B cell (primary cell): ENCODE data around the gene SLC9A3. TPM values are rescaled to one million over a fixed set of nuclear protein-coding genes. Genes with fewer than 3 reads are reported as not detected.

Source experiments
- ATAC-seq: fragments of 200-7000 bp; cut with Tn5 transposase; one replicate; pipeline ENCODE4 v1.10.0; 2021; ENCODE audit warnings: low read depth, mild to moderate bottlenecking, moderate number of reproducible peaks, moderate library complexity
- CTCF ChIA-PET: fragments of 350-600 bp; sonication (Branson Sonifier 250); formaldehyde crosslinking; loops from one replicate; lab custom pipeline; 2021; ENCODE audit warnings: antibody characterized with exemption, inconsistent platforms; lab: Charles Lee
- POLR2A ChIA-PET: fragments of 350-600 bp; sonication (Branson Sonifier 250); formaldehyde crosslinking; loops from one replicate; lab custom pipeline; 2021; ENCODE audit warnings: antibody characterized with exemption; lab: Charles Lee
- DNase-seq: peaks from one replicate; pipeline ENCODE4 v3.0.0; 2013
- H2AFZ ChIP-seq: 2 replicates; pipeline ENCODE4 v1.6.1; 2012; ENCODE audit warnings: mild to moderate bottlenecking, low read depth, low read length; ENCODE audit not compliant: insufficient read depth, poor library complexity, severe bottlenecking
- H3K27ac ChIP-seq, 2 donors: 1 replicate in 1 of 2; 2 replicates in 1 of 2; pipeline ENCODE4 v1.5.1; 2012 to 2013; ENCODE audit warnings: low read length in 2 of 2, mild to moderate bottlenecking in 2 of 2, moderate library complexity in 1 of 2
- H3K27me3 ChIP-seq, 4 experiments: fragments of 200-600 bp in 1 of 4; sonication (generic) in 1 of 4; replicated peaks in 1 of 4; 1 replicate in 2 of 4; 2 replicates in 2 of 4; pipeline versions ENCODE4 v1.6.1 to v1.7.0; 2013 to 2016; ENCODE audit warnings: low read length in 3 of 4, mild to moderate bottlenecking in 2 of 4, mixed read lengths in 1 of 4, moderate library complexity in 1 of 4; ENCODE audit not compliant: insufficient read depth in 4 of 4, control insufficient read depth in 3 of 4; ENCODE audit errors: control extremely low read depth in 1 of 4
- H3K36me3 ChIP-seq, 2 experiments: replicated peaks in 1 of 2; 1 replicate in 1 of 2; 2 replicates in 1 of 2; pipeline versions ENCODE4 v1.6.1 to v1.7.1; 2013; ENCODE audit warnings: low read length in 1 of 2; ENCODE audit not compliant: insufficient read depth in 2 of 2, control insufficient read depth in 1 of 2; ENCODE audit errors: control extremely low read depth in 1 of 2, extremely low read depth in 1 of 2
- H3K4me1 ChIP-seq, 2 donors: fragments of 200-600 bp in 1 of 2; sonication (generic) in 1 of 2; 1 replicate in 1 of 2; 2 replicates in 1 of 2; pipeline versions ENCODE4 v1.5.1 to v1.6.1; 2013 to 2017; ENCODE audit warnings: low read length in 2 of 2; ENCODE audit not compliant: control insufficient read depth in 2 of 2, insufficient read depth in 2 of 2
- H3K4me2 ChIP-seq: replicated peaks from 2 replicates; pipeline ENCODE3; 2012; ENCODE audit warnings: mild to moderate bottlenecking, low read depth, low read length; ENCODE audit not compliant: poor library complexity, severe bottlenecking
- H3K4me3 ChIP-seq, 5 experiments: fragments of 200-600 bp in 1 of 5; sonication (generic) in 1 of 5; 1 replicate in 3 of 5; 2 replicates in 2 of 5; pipeline versions ENCODE4 v1.5.1 to v1.7.0; 2011 to 2016; ENCODE audit warnings: low read length in 4 of 5, mild to moderate bottlenecking in 4 of 5, low read depth in 2 of 5, control low read depth in 1 of 5, moderate library complexity in 1 of 5; ENCODE audit not compliant: insufficient read depth in 1 of 5; ENCODE audit errors: control extremely low read depth in 1 of 5, extremely low read depth in 1 of 5
- H3K79me2 ChIP-seq: fragments of 200-600 bp; sonication (generic); one replicate; pipeline ENCODE4 v1.6.0; 2016; ENCODE audit warnings: low read length; ENCODE audit not compliant: control insufficient read depth, insufficient read depth
- H3K9ac ChIP-seq: fragments of 200-600 bp; sonication (generic); 2 replicates; pipeline ENCODE4 v1.6.1; 2017; ENCODE audit warnings: mild to moderate bottlenecking, low read length, moderate library complexity
- H3K9me3 ChIP-seq, 3 donors: one replicate each; pipeline versions ENCODE4 v1.6.1 to v1.7.1; 2013; ENCODE audit warnings: low read length in 2 of 3; ENCODE audit not compliant: control insufficient read depth in 2 of 3, insufficient read depth in 1 of 3; ENCODE audit errors: control extremely low read depth in 1 of 3
- H4K20me1 ChIP-seq: 2 replicates; pipeline ENCODE4 v1.6.0; 2012; ENCODE audit warnings: mild to moderate bottlenecking, low read length; ENCODE audit not compliant: insufficient read depth, control insufficient read depth, poor library complexity, severe bottlenecking
- H3K27ac Mint-ChIP-seq: one replicate; pipeline ENCODE4 v1.8.0; 2021; ENCODE audit warnings: mixed read lengths
- H3K27me3 Mint-ChIP-seq: one replicate; pipeline ENCODE4 v1.8.0; 2021; ENCODE audit warnings: mixed read lengths
- H3K4me1 Mint-ChIP-seq: one replicate; pipeline ENCODE4 v1.8.0; 2021; ENCODE audit warnings: mixed read lengths
- H3K4me3 Mint-ChIP-seq: one replicate; pipeline ENCODE4 v1.8.0; 2021; ENCODE audit warnings: mixed read lengths
- H3K9me3 Mint-ChIP-seq: one replicate; pipeline ENCODE4 v1.8.0; 2022; ENCODE audit warnings: mixed read lengths; ENCODE audit not compliant: insufficient read depth
- EZH2 ChIP-seq: IDR thresholded peaks from 2 replicates; pipeline ENCODE4 v1.6.1; 2012; ENCODE audit warnings: borderline replicate concordance, low read depth, mild to moderate bottlenecking, moderate library complexity, low read length; ENCODE audit not compliant: insufficient read depth, poor library complexity, severe bottlenecking
- WGBS: methylation state at CpG from one replicate; pipeline ENCODE4 v1.1.5; 2013; ENCODE audit warnings: missing lambda C conversion rate; ENCODE audit not compliant: insufficient coverage; 5-methylcytosine and 5-hydroxymethylcytosine counted together
- intact Hi-C: fragments of 100-400 bp; cut with micrococcal nuclease; formaldehyde crosslinking; loops from one replicate; pipeline ENCODE4 v1.10.0; 2022
- polyA plus RNA-seq: library from polyadenylated mRNA; depleted of rRNA; stranded (reverse); fragments of >200 nt; gene quantifications from 2 replicates; pipeline ENCODE4 v1.2.3, GENCODE V29; 2012
- total RNA-seq, 2 donors: library from RNA; stranded (reverse); fragments of 120-200 nt in 1 of 2; gene quantifications; 1 replicate in 1 of 2; 2 replicates in 1 of 2; pipeline versions ENCODE4 v1.2.3 to v1.2.4, GENCODE V29; 2013 to 2022
- TF ChIP-seq, protein P1 (sequence below): fragments of 200-600 bp; IDR thresholded peaks from one replicate; pipeline ENCODE4 v1.8.0; 2022; ENCODE audit warnings: antibody characterized with exemption, mild to moderate bottlenecking

The SLC9A3 gene
- total and polyA plus RNA-seq, 2 donors (not counting 1 experiment from before 2014, with no cell fraction given), result 0.84 to 2.0 TPM

DNA sequence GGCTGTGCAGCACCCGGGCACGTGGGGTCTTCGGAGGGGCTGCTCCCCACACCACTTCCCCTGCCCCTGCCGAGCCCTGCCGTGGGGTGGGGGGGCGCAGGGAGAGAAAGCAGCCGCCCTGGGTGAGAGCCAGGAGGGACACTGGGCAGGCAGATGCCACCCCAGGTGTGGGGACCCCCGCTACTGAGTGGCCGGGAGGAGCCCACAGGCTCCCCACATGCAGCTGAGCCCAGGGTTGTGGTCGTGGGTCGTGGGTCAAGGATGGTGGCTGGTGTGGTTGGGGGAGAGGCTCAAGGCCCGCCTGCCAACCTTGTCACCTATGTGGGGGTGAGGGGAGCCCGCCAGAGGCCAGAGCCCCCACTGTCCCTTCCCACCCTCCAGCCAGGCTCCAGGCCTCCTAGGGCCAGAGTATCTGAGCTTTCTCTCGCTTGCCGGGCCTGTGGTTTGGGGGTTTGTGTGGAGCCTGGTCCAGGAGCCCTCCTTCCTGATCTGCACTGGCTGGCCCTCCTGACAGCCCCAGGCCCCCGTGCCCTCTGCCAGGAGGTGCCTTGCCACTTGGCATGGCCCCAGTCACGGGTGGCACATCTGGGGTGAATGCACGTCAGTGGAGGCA, 45.8 kb downstream of the SLC9A3 start:
- no peaks in the 10 kb centered on the region for H3K9me3 Mint-ChIP-seq
- 61% methylated on average over 12 of the region's 18 CpGs for WGBS
- no peak overlapping the region for H3K4me3 Mint-ChIP-seq

DNA sequence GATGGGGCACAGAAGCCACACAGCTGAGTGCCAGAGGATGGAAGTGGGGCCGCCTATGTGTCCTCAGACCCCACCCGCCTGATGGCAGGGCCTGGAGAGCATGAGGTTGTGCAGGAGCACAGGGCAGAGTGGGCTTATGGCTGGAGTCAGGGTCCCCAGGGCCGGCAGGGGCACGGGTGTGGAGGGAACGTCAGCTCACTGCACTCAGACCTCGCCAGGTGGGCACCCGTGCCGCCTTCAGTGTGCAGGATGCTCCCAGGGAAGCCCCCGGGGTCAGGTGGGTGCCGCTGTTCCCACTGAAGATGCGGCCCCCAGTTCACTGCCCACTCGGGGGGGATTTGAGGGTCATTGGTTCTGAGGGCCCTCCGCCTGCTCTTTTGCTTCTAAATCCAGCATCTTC, 46.4 kb downstream of the SLC9A3 start:
- peaks cover 0 to 6% (median 0%) of the 10 kb centered on the region in 3 donors for H3K9me3 ChIP-seq
- no peak for TF ChIP-seq EZH2
- TF ChIP-seq, protein P1, sequence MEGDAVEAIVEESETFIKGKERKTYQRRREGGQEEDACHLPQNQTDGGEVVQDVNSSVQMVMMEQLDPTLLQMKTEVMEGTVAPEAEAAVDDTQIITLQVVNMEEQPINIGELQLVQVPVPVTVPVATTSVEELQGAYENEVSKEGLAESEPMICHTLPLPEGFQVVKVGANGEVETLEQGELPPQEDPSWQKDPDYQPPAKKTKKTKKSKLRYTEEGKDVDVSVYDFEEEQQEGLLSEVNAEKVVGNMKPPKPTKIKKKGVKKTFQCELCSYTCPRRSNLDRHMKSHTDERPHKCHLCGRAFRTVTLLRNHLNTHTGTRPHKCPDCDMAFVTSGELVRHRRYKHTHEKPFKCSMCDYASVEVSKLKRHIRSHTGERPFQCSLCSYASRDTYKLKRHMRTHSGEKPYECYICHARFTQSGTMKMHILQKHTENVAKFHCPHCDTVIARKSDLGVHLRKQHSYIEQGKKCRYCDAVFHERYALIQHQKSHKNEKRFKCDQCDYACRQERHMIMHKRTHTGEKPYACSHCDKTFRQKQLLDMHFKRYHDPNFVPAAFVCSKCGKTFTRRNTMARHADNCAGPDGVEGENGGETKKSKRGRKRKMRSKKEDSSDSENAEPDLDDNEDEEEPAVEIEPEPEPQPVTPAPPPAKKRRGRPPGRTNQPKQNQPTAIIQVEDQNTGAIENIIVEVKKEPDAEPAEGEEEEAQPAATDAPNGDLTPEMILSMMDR, result no peak
- ATAC-seq, result no peak
- 88% methylated on average over 13 of the region's 13 CpGs for WGBS
- H3K27ac ChIP-seq, result no peak overlapping the region
- no peaks in the 10 kb centered on the region for H3K79me2 ChIP-seq
- intact Hi-C loops, result no loop called here
- H3K9me3 Mint-ChIP-seq, result no peaks in the 10 kb centered on the region
- peaks cover 0 to 77% (median 9%) of the 10 kb centered on the region in 4 experiments for H3K27me3 ChIP-seq
- H3K27ac Mint-ChIP-seq, result no peak overlapping the region
- H2AFZ ChIP-seq, result no peak overlapping the region
- peaks cover 33% of the 10 kb centered on the region for H3K27me3 Mint-ChIP-seq
- POLR2A ChIA-PET, result no interaction called here
- H3K36me3 ChIP-seq, result no peaks in the 10 kb centered on the region
- H3K4me3 Mint-ChIP-seq, result no peak overlapping the region
- no peak overlapping the region for H3K4me2 ChIP-seq
- CTCF ChIA-PET, result no interaction called here
- H3K4me1 Mint-ChIP-seq, result peaks cover 11% of the 10 kb centered on the region
- DNase-seq, result no peak
- no peak overlapping the region for H3K9ac ChIP-seq
- peaks cover 12 to 13% of the 10 kb centered on the region in 2 donors for H3K4me1 ChIP-seq
- H3K4me3 ChIP-seq, result no peak overlapping the region
- peaks cover 9% of the 10 kb centered on the region for H4K20me1 ChIP-seq

More for the DNA sequence above, 45.8 kb downstream of the SLC9A3 start:
- Mint-ChIP-seq H3K27ac (no peak overlapping the region), H3K27me3 (peaks cover 33% of the 10 kb centered on the region), H3K4me1 (peaks cover 11% of the 10 kb centered on the region)
- Histone ChIP-seq H3K9me3 (peaks cover 0 to 10% (median 0%) of the 10 kb centered on the region in 3 donors), H4K20me1 (peaks cover 9% of the 10 kb centered on the region), H3K4me3 (no peak overlapping the region), H3K27ac (no peak overlapping the region), H2AFZ (no peak overlapping the region), H3K4me2 (no peak overlapping the region), H3K9ac (no peak overlapping the region), H3K36me3 (no peaks in the 10 kb centered on the region), H3K79me2 (no peaks in the 10 kb centered on the region), H3K4me1 (peaks cover 14 to 15% of the 10 kb centered on the region in 2 donors), H3K27me3 (peaks cover 0 to 83% (median 9%) of the 10 kb centered on the region in 4 experiments)
- no peak for DNase-seq
- POLR2A ChIA-PET, result no interaction called here
- CTCF ChIA-PET, result no interaction called here
- no peak for ATAC-seq
- no peak for TF ChIP-seq EZH2
- TF ChIP-seq, protein P1, result no peak
- intact Hi-C loops, result no loop called here
